Gastrocnemius medialis (tissue), 4 donors: Measurements from ENCODE around the gene DCP1A.

Experiments used
- CTCF ChIP-seq, 5 experiments: fragments of 450-650 bp in 3 of 5; fragments of 200-600 bp in 2 of 5; sonication (generic) in 2 of 5; IDR thresholded peaks in 4 of 5; conservative IDR thresholded peaks in 1 of 5; 1 replicate in 4 of 5; 2 replicates in 1 of 5; pipeline ENCODE4 v1.5.1; 2016 to 2019; ENCODE audit warnings: antibody characterized with exemption in 5 of 5, mild to moderate bottlenecking in 3 of 5, moderate library complexity in 3 of 5
- POLR2A ChIP-seq, 2 donors: fragments of 450-650 bp; IDR thresholded peaks; one replicate each; pipeline ENCODE4 v1.6.1; 2017; ENCODE audit warnings: antibody characterized with exemption in 2 of 2, mild to moderate bottlenecking in 2 of 2, moderate library complexity in 2 of 2

GRCh38 chr3:53242642-53243041 is 104.7 kb downstream of the DCP1A start:
- TF ChIP-seq POLR2A (IDR thresholded peaks at IDR 0.05), result no peak
- no peak for TF ChIP-seq CTCF (IDR thresholded peaks at IDR 0.05 in 4 of 5, conservative IDR thresholded peaks at IDR 0.05 in 1 of 5)
